WTC11 (cell line): ENCODE data around the gene FAM217B. TPM values are rescaled to one million over a fixed set of nuclear protein-coding genes. Genes with fewer than 3 reads are reported as not detected.

Source experiments
- ATAC-seq: fragments of 200-7000 bp; cut with Tn5 transposase; 2 replicates; pipeline ENCODE4 v1.10.0; 2021; ENCODE audit warnings: mild to moderate bottlenecking, moderate library complexity
- CTCF ChIA-PET: fragments of 300-600 bp; sonication (Branson Sonifier 250); formaldehyde crosslinking; loops from one replicate; lab custom pipeline; 2021; ENCODE audit warnings: antibody characterized with exemption; lab: Charles Lee
- POLR2A ChIA-PET: fragments of 350-600 bp; sonication (Branson Sonifier 250); formaldehyde crosslinking; loops from one replicate; lab custom pipeline; 2021; ENCODE audit warnings: antibody characterized with exemption; lab: Charles Lee
- DNase-seq: peaks from one replicate; pipeline ENCODE4 v3.0.0; 2021; ENCODE audit warnings: low spot score
- H3K27ac Mint-ChIP-seq: 2 replicates; pipeline ENCODE4 v1.8.0; 2021; ENCODE audit warnings: mixed read lengths
- H3K27me3 Mint-ChIP-seq: 2 replicates; pipeline ENCODE4 v1.8.0; 2021; ENCODE audit warnings: low read depth, mild to moderate bottlenecking, moderate library complexity, mixed read lengths
- H3K36me3 Mint-ChIP-seq: 2 replicates; pipeline ENCODE4 v1.8.0; 2021; ENCODE audit warnings: mixed read lengths
- H3K4me1 Mint-ChIP-seq: 2 replicates; pipeline ENCODE4 v1.8.0; 2022; ENCODE audit warnings: mixed read lengths
- H3K4me3 Mint-ChIP-seq: 2 replicates; pipeline ENCODE4 v1.8.0; 2021; ENCODE audit warnings: mild to moderate bottlenecking, moderate library complexity, mixed read lengths
- H3K9me3 Mint-ChIP-seq: 2 replicates; pipeline ENCODE4 v1.8.0; 2021; ENCODE audit warnings: mixed read lengths
- ATF1 ChIP-seq: sonication (generic); formaldehyde crosslinking; IDR thresholded peaks from 2 replicates; pipeline ENCODE4 v1.8.1; 2023; ENCODE audit warnings: mild to moderate bottlenecking, moderate library complexity, missing genetic modification reagents
- CREM ChIP-seq: sonication (generic); formaldehyde crosslinking; IDR thresholded peaks from 2 replicates; pipeline ENCODE4 v1.8.1; 2022; ENCODE audit warnings: mild to moderate bottlenecking, missing genetic modification reagents, moderate library complexity
- ESRRA ChIP-seq: sonication (generic); formaldehyde crosslinking; IDR thresholded peaks from 2 replicates; pipeline ENCODE4 v1.8.1; 2022; ENCODE audit warnings: mild to moderate bottlenecking, missing genetic modification reagents, borderline replicate concordance
- GABPB1 ChIP-seq: sonication (generic); formaldehyde crosslinking; IDR thresholded peaks from 2 replicates; pipeline ENCODE4 v1.8.1; 2023; ENCODE audit warnings: mild to moderate bottlenecking, missing genetic modification reagents
- JUN ChIP-seq: sonication (generic); formaldehyde crosslinking; IDR thresholded peaks from 2 replicates; pipeline ENCODE4 v1.8.0; 2023; ENCODE audit warnings: mild to moderate bottlenecking, missing genetic modification reagents
- NR2C2 ChIP-seq: sonication (generic); formaldehyde crosslinking; IDR thresholded peaks from 2 replicates; pipeline ENCODE4 v1.8.0; 2022; ENCODE audit warnings: mild to moderate bottlenecking, missing genetic modification reagents
- SMAD3 ChIP-seq: sonication (generic); formaldehyde crosslinking; IDR thresholded peaks from 2 replicates; pipeline ENCODE4 v1.8.0; 2022; ENCODE audit warnings: missing genetic modification reagents, mild to moderate bottlenecking, borderline replicate concordance
- ZBTB21 ChIP-seq: sonication (generic); formaldehyde crosslinking; IDR thresholded peaks from 2 replicates; pipeline ENCODE4 v1.8.1; 2023; ENCODE audit warnings: mild to moderate bottlenecking, missing genetic modification reagents, borderline replicate concordance
- ZNF232 ChIP-seq: sonication (generic); formaldehyde crosslinking; IDR thresholded peaks from 2 replicates; pipeline ENCODE4 v1.8.0; 2022; ENCODE audit warnings: mild to moderate bottlenecking, missing genetic modification reagents
- ZNF263 ChIP-seq: sonication (generic); formaldehyde crosslinking; IDR thresholded peaks from 2 replicates; pipeline ENCODE4 v1.8.1; 2022; ENCODE audit warnings: low read depth, mild to moderate bottlenecking, moderate library complexity, missing genetic modification reagents
- ZNF416 ChIP-seq: fragments of 250-450 bp; sonication (Bioruptor Pico); IDR thresholded peaks from 2 replicates; pipeline ENCODE4 v1.9.0; 2021; ENCODE audit warnings: mild to moderate bottlenecking, inconsistent platforms
- total RNA-seq: library from RNA; stranded (reverse); gene quantifications from 3 replicates; pipeline ENCODE4 v1.2.3, GENCODE V29; 2021
- TF ChIP-seq, protein P1 (sequence below): sonication (generic); formaldehyde crosslinking; IDR thresholded peaks from 2 replicates; pipeline ENCODE4 v1.8.1; 2023; ENCODE audit warnings: mild to moderate bottlenecking, missing genetic modification reagents
- TF ChIP-seq, protein P2 (sequence below): sonication (generic); formaldehyde crosslinking; conservative IDR thresholded peaks from 2 replicates; pipeline ENCODE4 v1.8.1; 2022; ENCODE audit warnings: mild to moderate bottlenecking, missing genetic modification reagents
- TF ChIP-seq, protein P3 (sequence below): fragments of 200-600 bp; IDR thresholded peaks from 2 replicates; pipeline ENCODE4 v1.8.0; 2022; ENCODE audit warnings: antibody characterized with exemption
- TF ChIP-seq, protein P4 (sequence below): sonication (generic); formaldehyde crosslinking; IDR thresholded peaks from 2 replicates; pipeline ENCODE4 v1.8.0; 2023; ENCODE audit warnings: mild to moderate bottlenecking, missing genetic modification reagents
- TF ChIP-seq, protein P5 (sequence below): fragments of 250-450 bp; sonication (Bioruptor Pico); IDR thresholded peaks from 2 replicates; pipeline ENCODE4 v1.8.0; 2021; ENCODE audit warnings: mild to moderate bottlenecking
- TF ChIP-seq, protein P6 (sequence below): fragments of 250-450 bp; sonication (Bioruptor Pico); IDR thresholded peaks from 2 replicates; pipeline ENCODE4 v1.9.0; 2021; ENCODE audit warnings: moderate library complexity, mild to moderate bottlenecking, inconsistent platforms, borderline replicate concordance
- TF ChIP-seq, protein P7 (sequence below): fragments of 250-450 bp; sonication (Bioruptor Pico); conservative IDR thresholded peaks from 2 replicates; pipeline ENCODE4 v1.9.0; 2021; ENCODE audit warnings: mild to moderate bottlenecking

The FAM217B gene
- total RNA-seq, 1 experiment from 2014 or later = 14.8 TPM

DNA sequence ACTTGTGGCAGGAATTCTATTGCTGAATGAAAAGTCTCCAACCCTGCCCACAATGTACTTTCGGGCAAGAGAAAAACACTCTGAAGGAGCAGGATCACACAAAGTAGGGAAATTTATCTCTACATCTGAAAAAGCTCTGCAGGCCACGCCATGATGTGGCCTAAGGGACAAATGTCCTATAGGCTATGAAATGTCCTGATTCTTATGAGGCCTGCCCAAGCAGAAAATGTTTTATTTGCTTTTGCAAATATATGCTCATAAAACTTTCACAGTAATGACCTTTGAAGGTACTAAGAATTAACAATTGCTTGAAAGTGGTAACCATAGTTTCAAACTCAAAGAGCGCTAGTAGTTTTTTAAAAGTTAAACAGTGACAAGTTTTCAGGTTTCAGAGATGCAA is 37.7 kb upstream of the FAM217B start (continued):
- TF ChIP-seq CREM (CRISPR knock-in tag) (no peak), ZNF232 (CRISPR knock-in tag) (no peak), GABPB1 (CRISPR knock-in tag) (no peak)
- TF ChIP-seq, protein P1, sequence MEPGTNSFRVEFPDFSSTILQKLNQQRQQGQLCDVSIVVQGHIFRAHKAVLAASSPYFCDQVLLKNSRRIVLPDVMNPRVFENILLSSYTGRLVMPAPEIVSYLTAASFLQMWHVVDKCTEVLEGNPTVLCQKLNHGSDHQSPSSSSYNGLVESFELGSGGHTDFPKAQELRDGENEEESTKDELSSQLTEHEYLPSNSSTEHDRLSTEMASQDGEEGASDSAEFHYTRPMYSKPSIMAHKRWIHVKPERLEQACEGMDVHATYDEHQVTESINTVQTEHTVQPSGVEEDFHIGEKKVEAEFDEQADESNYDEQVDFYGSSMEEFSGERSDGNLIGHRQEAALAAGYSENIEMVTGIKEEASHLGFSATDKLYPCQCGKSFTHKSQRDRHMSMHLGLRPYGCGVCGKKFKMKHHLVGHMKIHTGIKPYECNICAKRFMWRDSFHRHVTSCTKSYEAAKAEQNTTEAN (CRISPR knock-in tag) = no peak
- TF ChIP-seq, protein P2, sequence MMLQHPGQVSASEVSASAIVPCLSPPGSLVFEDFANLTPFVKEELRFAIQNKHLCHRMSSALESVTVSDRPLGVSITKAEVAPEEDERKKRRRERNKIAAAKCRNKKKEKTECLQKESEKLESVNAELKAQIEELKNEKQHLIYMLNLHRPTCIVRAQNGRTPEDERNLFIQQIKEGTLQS (CRISPR knock-in tag) = no peak
- TF ChIP-seq, protein P3, sequence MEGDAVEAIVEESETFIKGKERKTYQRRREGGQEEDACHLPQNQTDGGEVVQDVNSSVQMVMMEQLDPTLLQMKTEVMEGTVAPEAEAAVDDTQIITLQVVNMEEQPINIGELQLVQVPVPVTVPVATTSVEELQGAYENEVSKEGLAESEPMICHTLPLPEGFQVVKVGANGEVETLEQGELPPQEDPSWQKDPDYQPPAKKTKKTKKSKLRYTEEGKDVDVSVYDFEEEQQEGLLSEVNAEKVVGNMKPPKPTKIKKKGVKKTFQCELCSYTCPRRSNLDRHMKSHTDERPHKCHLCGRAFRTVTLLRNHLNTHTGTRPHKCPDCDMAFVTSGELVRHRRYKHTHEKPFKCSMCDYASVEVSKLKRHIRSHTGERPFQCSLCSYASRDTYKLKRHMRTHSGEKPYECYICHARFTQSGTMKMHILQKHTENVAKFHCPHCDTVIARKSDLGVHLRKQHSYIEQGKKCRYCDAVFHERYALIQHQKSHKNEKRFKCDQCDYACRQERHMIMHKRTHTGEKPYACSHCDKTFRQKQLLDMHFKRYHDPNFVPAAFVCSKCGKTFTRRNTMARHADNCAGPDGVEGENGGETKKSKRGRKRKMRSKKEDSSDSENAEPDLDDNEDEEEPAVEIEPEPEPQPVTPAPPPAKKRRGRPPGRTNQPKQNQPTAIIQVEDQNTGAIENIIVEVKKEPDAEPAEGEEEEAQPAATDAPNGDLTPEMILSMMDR = no peak

DNA sequence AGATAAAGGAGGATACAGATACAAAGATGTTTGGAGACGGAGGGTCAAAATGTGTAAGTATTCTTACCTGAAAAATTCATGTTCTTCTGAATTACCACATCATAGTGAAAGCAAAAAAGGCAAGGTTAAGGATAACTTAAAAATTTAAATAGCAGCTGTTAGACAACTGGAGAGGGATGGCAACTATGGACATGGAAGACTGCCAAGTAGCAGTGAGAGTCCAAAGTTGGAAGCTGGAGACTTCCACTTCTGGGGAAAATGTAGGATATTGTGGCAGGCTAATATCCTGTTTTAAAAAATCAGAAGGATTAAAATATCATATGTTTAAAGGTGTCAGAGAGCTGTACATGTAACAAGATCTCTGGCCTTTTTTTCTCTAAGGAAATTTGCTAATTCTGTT is 36.6 kb upstream of the FAM217B start:
- Mint-ChIP-seq H3K36me3 (no peaks in the 10 kb centered on the region), H3K4me3 (no peak overlapping the region), H3K27ac (no peak overlapping the region), H3K27me3 (peaks cover 54% of the 10 kb centered on the region), H3K9me3 (peaks cover 3% of the 10 kb centered on the region; the same call in 1 of the 2 replicates), H3K4me1 (peaks cover 4% of the 10 kb centered on the region; the same call in 1 of the 2 replicates)
- DNase-seq (no peak), ATAC-seq (no peak)
- TF ChIP-seq, protein P4, sequence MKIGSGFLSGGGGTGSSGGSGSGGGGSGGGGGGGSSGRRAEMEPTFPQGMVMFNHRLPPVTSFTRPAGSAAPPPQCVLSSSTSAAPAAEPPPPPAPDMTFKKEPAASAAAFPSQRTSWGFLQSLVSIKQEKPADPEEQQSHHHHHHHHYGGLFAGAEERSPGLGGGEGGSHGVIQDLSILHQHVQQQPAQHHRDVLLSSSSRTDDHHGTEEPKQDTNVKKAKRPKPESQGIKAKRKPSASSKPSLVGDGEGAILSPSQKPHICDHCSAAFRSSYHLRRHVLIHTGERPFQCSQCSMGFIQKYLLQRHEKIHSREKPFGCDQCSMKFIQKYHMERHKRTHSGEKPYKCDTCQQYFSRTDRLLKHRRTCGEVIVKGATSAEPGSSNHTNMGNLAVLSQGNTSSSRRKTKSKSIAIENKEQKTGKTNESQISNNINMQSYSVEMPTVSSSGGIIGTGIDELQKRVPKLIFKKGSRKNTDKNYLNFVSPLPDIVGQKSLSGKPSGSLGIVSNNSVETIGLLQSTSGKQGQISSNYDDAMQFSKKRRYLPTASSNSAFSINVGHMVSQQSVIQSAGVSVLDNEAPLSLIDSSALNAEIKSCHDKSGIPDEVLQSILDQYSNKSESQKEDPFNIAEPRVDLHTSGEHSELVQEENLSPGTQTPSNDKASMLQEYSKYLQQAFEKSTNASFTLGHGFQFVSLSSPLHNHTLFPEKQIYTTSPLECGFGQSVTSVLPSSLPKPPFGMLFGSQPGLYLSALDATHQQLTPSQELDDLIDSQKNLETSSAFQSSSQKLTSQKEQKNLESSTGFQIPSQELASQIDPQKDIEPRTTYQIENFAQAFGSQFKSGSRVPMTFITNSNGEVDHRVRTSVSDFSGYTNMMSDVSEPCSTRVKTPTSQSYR (CRISPR knock-in tag) = no peak
- no peak for TF ChIP-seq ATF1 (CRISPR knock-in tag)
- TF ChIP-seq, protein P5, sequence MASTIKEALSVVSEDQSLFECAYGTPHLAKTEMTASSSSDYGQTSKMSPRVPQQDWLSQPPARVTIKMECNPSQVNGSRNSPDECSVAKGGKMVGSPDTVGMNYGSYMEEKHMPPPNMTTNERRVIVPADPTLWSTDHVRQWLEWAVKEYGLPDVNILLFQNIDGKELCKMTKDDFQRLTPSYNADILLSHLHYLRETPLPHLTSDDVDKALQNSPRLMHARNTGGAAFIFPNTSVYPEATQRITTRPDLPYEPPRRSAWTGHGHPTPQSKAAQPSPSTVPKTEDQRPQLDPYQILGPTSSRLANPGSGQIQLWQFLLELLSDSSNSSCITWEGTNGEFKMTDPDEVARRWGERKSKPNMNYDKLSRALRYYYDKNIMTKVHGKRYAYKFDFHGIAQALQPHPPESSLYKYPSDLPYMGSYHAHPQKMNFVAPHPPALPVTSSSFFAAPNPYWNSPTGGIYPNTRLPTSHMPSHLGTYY (CRISPR knock-in tag) = no peak
- TF ChIP-seq JUN (CRISPR knock-in tag) = no peak
- no peak for TF ChIP-seq ZNF263
- no peak for TF ChIP-seq ZNF416 (CRISPR knock-in tag)
- TF ChIP-seq SMAD3 (CRISPR knock-in tag) = no peak
- TF ChIP-seq, protein P6, sequence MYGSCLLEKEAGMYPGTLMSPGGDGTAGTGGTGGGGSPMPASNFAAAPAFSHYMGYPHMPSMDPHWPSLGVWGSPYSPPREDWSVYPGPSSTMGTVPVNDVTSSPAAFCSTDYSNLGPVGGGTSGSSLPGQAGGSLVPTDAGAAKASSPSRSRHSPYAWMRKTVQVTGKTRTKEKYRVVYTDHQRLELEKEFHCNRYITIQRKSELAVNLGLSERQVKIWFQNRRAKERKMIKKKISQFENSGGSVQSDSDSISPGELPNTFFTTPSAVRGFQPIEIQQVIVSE (CRISPR knock-in tag) = no peak
- TF ChIP-seq ESRRA = no peak
- TF ChIP-seq NR2C2 = no peak
- TF ChIP-seq ZBTB21 (CRISPR knock-in tag) = no peak
- TF ChIP-seq, protein P7, sequence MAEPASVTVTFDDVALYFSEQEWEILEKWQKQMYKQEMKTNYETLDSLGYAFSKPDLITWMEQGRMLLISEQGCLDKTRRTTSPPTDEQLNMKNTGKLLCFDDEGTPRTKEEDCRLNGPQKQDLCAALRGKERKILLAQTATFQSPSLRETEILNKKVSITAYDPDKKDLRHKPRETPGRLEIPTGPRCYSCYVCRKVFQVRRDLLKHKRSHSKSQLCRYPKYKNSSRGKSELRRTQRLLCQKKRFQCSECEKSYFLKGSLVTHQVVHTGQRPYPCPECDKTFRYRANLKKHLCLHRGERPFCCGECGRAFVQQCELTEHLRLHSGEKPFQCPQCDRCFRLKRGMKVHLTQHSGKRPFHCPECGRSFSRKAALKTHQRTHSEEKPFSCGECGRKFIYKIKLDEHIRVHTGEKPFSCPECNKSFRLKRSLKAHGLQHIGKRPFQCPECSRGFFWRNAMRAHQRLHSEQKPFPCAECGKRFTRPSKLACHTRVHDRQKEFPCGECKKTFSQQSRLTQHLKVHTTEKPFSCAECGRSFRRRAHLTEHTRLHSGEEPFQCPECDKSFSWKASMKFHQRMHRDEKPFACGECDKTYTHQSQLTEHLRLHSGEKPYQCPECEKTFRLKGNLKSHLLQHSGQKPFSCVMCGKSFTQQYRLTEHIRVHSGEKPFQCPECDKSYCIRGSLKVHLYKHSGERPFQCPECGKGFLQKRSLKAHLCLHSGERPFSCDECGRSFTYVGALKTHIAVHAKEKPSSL (CRISPR knock-in tag) = no peak
- POLR2A ChIA-PET = no interaction called here
- CTCF ChIA-PET = no interaction called here
